M059J (cell line): ENCODE measurements around the gene COBLL1. TPM values are rescaled to one million over a fixed set of nuclear protein-coding genes. Genes with fewer than 3 reads are reported as not detected.

Experiments
- DNase-seq: peaks from one replicate; pipeline ENCODE4 v3.0.0-alpha.2; 2012; ENCODE audit warnings: low read depth
- total RNA-seq: library from RNA; depleted of rRNA; stranded (reverse); fragments of >200 nt; shearing (Covaris generic); gene quantifications from 2 replicates; pipeline ENCODE4 v1.2.3, GENCODE V29; 2014

Gene COBLL1
- total RNA-seq, 1 experiment from 2014 or later: 15.6 TPM

DNA sequence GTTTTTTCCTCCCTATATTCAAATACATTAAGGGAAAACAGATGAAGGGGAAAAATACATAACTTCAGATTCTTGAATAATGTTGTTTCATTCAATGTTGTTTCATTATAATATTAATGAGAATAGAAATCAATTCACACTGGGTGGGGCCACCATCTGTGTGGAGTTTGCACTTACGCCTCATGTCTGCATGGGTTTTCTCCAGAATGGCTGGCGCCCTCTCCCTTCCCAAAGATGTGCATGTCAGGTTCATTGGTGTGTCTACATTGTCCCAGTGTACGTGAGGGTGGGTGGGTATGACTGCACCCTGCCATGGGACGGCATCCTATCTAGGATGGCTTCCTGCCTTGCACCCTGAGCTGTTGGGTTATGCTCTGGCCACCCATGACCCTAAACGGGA, 51.7 kb downstream of the COBLL1 start:
- DNase-seq: no peak

DNA sequence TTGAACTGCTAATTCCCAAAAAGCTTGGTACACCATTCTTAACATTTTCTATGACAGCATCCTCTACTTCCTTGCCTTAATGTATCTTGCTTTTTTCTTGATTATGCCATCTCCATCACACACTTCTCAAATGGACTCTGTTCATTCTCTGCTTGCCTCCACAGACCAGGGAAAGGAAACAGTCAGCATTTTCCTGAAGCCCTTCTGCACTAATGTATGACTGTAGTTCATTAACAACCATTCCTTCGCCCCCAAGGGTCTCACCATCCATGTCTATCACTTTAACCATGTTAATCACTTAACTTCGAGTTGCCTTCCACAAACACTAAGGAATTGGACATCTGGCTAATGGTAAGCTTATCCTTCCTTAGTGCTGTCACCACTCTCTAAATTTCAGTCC, 54.8 kb downstream of the COBLL1 start:
- DNase-seq: no peak

GRCh38 chr2:164785457-164785856, 56.2 kb downstream of the COBLL1 start:
- peak; percentile 51 for DNase-seq

GRCh38 chr2:164784376-164784775, 57.2 kb downstream of the COBLL1 start:
- no peak for DNase-seq

- no peak for DNase-seq
Measured at GRCh38 chr2:164782323-164782722, 59.3 kb downstream of the COBLL1 start.

DNA sequence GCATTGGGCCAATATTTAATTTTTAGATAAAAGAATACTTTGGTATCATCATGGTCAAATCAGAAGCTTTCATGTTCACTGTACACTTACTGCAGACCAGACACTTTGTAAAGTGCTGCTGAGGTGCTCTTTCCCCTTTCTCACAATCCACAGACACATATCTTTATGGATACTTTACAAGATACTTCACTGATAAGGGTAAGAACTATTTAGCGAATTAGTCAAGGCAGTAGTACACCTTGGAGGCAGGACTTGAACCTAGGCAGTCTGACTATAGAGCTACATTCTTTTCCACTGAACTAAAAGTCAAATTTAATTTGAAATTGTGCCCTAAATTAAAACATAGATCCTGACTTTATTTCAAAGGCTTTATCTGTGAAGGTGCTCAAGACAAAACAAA, 60.2 kb downstream of the COBLL1 start:
- no peak for DNase-seq

DNA sequence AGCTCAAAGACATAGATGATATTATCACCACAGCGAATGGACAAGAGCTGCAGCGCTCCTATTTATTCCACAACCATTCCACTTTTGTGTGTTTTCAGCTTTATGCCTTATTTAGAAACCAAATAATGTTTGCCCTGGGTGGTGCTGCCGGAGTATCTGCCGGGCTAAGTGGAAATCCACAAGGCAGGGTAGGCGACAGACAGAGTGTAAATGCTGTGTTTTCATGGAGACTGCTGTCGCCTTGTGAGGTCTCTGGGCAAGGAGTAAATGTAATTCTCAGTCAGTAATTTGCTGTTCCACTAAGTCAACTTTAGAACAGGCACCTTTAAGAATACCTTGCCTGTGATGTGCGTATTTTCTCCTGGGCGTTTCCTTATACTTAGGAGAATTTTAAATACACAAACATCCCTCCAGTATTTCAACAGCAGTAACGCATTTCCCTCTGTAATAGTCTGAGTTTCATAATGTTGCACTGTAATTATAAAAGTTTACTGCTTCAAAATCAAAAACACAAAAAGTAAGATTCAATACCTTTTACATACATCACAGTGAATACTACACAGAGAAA, 60.9 kb downstream of the COBLL1 start:
- DNase-seq: no peak

DNA sequence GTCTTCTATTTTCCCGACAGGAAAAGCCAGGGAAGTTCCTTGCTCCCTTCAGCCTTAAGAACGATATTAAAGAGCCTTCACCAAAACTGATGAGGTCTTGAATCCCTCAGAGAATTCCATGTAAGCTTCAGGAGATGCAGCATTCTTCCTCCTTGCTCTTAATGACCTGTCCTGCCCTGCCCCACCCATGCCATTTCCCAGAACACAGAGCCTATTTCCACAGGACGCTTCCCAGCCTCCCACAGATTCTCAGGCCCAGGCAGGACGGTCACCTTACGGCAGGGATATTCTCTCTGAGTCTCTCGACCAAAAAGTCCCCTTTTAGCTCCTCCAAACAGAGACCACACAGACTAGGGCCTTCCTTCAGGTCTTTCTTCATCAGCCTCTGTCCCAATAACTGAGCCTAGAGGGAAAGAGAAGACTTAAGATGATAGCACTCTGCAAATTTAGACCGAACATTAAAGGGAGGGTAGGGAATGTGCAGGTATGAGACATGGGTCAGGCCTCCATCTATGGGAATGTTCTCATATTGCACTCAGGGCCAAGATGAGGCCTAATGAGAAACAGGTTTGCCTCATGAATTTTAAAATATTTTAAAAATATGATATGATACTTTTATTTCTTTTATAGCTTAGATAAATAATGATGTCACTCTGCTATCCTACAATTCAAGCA, 62.1 kb downstream of the COBLL1 start:
- DNase-seq: no peak

DNA sequence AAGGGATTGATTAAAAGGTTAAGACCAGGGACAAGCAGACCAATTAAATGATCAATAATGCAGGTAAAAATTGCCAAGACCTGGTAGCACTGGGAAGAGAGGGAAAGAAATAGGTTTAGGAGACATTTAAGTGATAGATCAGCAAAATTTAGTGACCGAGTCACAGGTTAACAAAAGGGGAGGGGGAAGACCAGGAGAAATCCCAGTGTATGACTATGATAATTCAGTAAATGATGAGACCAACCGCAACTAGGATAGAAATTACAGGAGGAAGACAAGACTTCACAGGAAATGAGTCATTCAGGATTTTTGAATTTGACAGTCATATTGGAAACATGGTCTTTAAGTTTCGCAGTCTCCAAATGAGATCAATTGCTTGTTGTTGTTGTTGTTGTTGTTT, 62.9 kb downstream of the COBLL1 start:
- DNase-seq: peak; percentile 21

GRCh38 chr2:164777847-164778461, 63.7 kb downstream of the COBLL1 start:
- DNase-seq: no peak

DNA sequence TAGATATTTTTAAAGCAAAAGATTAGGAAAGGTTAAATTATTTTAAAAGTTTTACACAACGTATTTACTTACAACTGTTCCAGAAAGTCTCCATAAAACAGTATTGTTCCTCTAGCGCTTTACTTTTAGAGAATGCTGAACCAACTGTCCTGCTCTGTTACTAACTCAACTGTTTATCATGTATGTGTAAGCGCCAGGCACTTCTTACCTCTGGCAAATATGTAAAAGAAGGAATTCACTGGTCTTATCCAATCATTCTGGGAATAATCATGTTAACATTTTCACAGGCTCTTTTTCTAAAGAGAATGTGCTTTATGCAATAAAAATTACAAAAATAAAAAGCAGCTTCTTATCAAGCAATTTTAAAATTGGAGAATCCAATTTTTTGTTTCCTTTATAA, 68.0 kb downstream of the COBLL1 start:
- DNase-seq: no peak

DNA sequence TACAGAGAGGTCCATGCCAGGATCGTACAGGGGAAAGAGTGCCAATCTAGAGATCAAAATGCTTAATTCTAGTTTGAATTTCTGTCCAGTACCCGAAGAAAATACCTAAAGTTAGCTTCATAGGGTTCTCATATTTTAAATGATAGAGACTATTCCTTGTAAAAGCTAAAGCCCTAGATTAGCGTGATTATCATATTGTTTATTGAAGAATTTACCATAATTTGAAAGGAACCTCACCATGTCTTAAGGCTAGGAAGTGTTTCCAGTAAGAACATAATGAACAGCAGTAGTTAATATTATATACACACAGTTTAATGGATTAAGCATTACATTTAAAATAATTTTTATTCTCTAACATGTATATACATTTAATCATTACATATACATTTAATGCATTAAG, 68.5 kb downstream of the COBLL1 start:
- no peak for DNase-seq

DNA sequence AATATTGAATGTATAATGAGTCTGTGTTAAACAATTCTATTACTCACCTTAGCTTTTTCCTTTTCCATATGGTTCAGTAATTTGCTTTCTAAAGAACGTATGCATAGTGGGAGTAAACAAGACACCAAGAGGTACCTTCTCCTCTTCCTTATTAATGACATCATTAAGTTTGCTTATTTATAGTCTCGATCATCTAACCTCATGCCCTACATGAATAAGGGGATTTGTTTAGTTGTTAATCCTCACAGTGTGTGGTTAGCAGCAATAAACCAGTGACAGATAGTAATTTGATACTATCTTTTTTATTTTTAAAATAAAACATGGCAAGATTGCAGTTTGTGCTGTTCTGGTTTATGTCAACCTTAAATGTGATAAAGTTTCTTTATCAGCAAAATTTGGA, 69.7 kb downstream of the COBLL1 start:
- DNase-seq: peak; percentile 21

GRCh38 chr2:164770421-164770916, 71.2 kb downstream of the COBLL1 start:
- no peak for DNase-seq

GRCh38 chr2:164766954-164767320, 74.7 kb downstream of the COBLL1 start:
- DNase-seq: no peak

- DNase-seq: no peak
Measured at GRCh38 chr2:164766216-164766953, 75.2 kb downstream of the COBLL1 start.

DNA sequence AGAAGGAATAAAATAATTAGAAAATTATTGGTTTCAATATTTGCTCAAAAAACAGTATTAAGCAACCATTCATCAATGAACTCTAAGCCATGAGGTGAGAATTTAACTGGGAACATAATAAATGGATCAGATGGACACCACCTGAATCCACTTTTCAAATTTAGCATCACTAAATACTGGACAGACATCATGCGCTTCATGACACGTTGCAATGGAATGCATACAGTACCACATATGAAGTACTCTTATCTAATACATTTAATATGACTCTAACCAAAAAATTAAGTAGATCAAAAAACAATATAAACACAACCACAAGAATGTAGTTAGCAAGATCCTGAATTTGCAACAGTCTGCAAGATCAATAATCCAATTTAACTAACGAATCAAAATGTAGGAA, 76.6 kb downstream of the COBLL1 start:
- peak; percentile 28 for DNase-seq

- DNase-seq: no peak
Measured at GRCh38 chr2:164764474-164764873, 77.1 kb downstream of the COBLL1 start.

GRCh38 chr2:164763431-164763830, 78.2 kb downstream of the COBLL1 start:
- DNase-seq: no peak

DNA sequence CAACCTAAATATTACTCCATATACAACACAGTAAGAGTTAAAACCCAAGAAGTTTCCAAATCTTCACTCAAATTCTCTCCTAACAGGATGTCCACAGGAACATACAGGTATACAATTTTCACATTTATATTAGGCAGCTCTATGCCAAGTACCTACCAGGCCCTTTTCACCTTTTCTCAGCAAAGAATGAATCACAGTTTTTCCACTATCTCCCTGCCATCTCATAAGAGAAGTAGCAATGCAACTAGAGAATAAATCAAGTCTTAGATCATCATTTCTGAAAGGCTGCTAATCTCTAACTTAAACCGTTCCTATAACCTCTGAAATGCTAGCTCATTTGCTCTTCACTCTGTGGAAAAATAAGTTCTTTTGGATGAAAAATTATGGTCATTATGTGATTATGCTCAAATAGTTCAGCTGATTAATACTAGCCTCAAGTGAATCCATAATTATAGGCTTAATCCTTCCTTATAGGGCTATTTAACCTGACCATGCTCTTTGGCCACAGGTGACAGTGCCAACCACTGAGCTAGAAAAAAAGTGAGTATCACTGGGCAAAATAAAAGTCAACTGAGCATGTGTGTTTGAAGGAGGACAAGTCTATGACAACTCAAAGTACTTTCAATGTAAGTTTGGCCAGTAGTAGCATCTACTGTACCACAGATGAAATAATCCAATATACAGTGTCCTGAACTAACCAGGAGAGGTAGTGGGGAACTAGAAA, 79.7 kb downstream of the COBLL1 start:
- peak; percentile 9 for DNase-seq

DNA sequence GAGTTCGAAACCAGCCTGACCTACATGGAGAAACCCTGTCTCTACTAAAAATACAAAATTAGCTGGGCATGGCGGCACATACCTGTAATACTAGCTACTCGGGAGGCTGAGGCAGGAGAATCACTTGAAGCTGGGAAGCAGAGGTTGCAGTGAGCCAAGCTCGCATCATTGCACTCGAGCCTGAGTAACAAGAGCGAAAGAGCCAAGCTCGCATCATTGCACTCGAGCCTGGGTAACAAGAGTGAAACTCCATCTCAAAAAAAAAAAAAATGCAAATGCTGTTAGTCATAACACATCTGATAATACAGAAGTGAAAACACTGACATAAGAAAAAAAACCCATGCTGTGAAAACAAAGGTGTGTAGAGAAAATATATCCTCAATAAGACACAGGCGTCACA, 80.4 kb downstream of the COBLL1 start:
- DNase-seq: peak; percentile 13

- DNase-seq: no peak
Measured at GRCh38 chr2:164760179-164760578, 81.4 kb downstream of the COBLL1 start.
